ENCODE measurements around the gene LGI2. TPM values are rescaled to one million over a fixed set of nuclear protein-coding genes. Genes with fewer than 3 reads are reported as not detected.

Gene LGI2
- total and polyA plus RNA-seq, 9 of the 15 experiments (the other 6 are each of a cell fraction or from before 2014, with no cell fraction given) = 0.03 to 0.07 TPM; not detected in 7

DNA sequence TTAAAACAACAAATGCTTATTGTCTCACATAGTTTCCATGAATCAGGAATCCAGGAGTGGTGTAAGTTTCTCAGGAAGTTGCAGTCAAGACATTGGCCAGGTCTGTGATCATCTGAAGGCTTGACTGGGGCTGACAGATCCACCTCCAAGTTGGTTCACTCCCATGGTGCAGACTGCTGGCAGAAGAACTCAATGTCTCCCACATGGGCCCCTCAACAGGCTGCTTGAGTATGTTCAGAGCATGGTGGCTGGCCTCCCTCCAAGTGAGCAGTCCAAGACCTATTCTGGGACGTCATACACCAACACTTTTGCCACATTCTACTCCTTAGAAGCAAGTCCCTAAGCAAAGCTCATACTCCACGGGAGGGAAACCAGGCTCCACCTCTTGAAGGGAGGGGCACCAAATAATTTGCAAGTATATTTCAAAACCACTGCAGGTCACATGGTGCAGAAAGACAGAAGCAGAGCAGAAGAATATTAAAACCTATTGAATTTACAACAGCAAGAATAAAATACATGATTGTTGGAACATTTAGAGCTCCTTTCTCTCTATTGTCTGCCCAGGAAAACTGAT is 35.3 kb downstream of the LGI2 start:
- WGBS (ENCODE audit: insufficient coverage, low coverage, missing lambda C conversion rate) = 0% methylated on average over 2 of the region's 2 CpGs
- FAIRE-seq = no peak
- ATAC-seq = no peak
- Histone ChIP-seq H3K79me2 (ENCODE audit: control insufficient read depth, insufficient read depth, low read length) (no peaks in the 10 kb centered on the region), H3K9me1 (ENCODE audit: control insufficient read depth, insufficient read depth, low read length) (no peaks in the 10 kb centered on the region), H2AFZ (ENCODE audit: low read depth, low read length) (no peak overlapping the region), H3K9me3 (replicated peaks; ENCODE audit: control insufficient read depth, insufficient read depth, low read depth, low read length) (no peaks in the 10 kb centered on the region), H3K36me3 (ENCODE audit: control insufficient read depth, insufficient read depth, low read length) (no peaks in the 10 kb centered on the region), H3K4me2 (ENCODE audit: insufficient read depth, low read length) (no peak overlapping the region), H3K27ac (ENCODE audit: extremely low read depth, low read depth, low read length) (no peak overlapping the region), H3K27me3 (ENCODE audit: control insufficient read depth in 2 of 2, insufficient read depth in 2 of 2, low read length in 2 of 2) (peaks cover 0 to 2% of the 10 kb centered on the region in 2 experiments; a peak in 1 of 5 replicates), H4K20me1 (replicated peaks; ENCODE audit: control insufficient read depth, insufficient read depth, low read length) (no peaks in the 10 kb centered on the region), H3K4me1 (replicated peaks in 1 of 2; ENCODE audit: control insufficient read depth in 2 of 2, insufficient read depth in 2 of 2, low read length in 2 of 2) (no peaks in the 10 kb centered on the region), H3K9ac (ENCODE audit: insufficient read depth in 1 of 2, low read depth in 2 of 2, low read length in 2 of 2) (no peak overlapping the region), H3K4me3 (no peak overlapping the region)
- intact Hi-C loops (cut with micrococcal nuclease) = no loop called here
- in situ Hi-C loops (cut with MboI) = no loop called here
- no TSS peak for BruUV-seq (replicated peaks)
- TF ChIP-seq, protein P1, sequence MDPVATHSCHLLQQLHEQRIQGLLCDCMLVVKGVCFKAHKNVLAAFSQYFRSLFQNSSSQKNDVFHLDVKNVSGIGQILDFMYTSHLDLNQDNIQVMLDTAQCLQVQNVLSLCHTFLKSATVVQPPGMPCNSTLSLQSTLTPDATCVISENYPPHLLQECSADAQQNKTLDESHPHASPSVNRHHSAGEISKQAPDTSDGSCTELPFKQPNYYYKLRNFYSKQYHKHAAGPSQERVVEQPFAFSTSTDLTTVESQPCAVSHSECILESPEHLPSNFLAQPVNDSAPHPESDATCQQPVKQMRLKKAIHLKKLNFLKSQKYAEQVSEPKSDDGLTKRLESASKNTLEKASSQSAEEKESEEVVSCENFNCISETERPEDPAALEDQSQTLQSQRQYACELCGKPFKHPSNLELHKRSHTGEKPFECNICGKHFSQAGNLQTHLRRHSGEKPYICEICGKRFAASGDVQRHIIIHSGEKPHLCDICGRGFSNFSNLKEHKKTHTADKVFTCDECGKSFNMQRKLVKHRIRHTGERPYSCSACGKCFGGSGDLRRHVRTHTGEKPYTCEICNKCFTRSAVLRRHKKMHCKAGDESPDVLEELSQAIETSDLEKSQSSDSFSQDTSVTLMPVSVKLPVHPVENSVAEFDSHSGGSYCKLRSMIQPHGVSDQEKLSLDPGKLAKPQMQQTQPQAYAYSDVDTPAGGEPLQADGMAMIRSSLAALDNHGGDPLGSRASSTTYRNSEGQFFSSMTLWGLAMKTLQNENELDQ (CRISPR knock-in tag; IDR thresholded peaks at IDR 0.05; ENCODE audit: borderline replicate concordance) = no peak
- TF ChIP-seq, protein P2, sequence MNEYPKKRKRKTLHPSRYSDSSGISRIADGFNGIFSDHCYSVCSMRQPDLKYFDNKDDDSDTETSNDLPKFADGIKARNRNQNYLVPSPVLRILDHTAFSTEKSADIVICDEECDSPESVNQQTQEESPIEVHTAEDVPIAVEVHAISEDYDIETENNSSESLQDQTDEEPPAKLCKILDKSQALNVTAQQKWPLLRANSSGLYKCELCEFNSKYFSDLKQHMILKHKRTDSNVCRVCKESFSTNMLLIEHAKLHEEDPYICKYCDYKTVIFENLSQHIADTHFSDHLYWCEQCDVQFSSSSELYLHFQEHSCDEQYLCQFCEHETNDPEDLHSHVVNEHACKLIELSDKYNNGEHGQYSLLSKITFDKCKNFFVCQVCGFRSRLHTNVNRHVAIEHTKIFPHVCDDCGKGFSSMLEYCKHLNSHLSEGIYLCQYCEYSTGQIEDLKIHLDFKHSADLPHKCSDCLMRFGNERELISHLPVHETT (CRISPR knock-in tag; conservative IDR thresholded peaks at IDR 0.05 in 1 of 2, IDR thresholded peaks at IDR 0.05 in 1 of 2) = no peak
- TF ChIP-seq EWSR1 (IDR thresholded peaks at IDR 0.05; ENCODE audit: borderline replicate concordance, low read depth, partially characterized antibody) (no peak), ZZZ3 (IDR thresholded peaks at IDR 0.05) (no peak), SMAD1 (IDR thresholded peaks at IDR 0.05; ENCODE audit: low read depth, low read length, partially characterized antibody) (no peak), RUNX1 (IDR thresholded peaks at IDR 0.05; ENCODE audit: low read depth) (no peak), HCFC1 (IDR thresholded peaks at IDR 0.05; ENCODE audit: low read depth, low read length) (no peak), ZNF174 (CRISPR knock-in tag; IDR thresholded peaks at IDR 0.05) (no peak)
- TF ChIP-seq, protein P3, sequence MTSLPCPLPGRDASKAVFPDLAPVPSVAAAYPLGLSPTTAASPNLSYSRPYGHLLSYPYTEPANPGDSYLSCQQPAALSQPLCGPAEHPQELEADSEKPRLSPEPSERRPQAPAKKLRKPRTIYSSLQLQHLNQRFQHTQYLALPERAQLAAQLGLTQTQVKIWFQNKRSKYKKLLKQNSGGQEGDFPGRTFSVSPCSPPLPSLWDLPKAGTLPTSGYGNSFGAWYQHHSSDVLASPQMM (CRISPR knock-in tag; IDR thresholded peaks at IDR 0.05) = no peak
- TF ChIP-seq, protein P4, sequence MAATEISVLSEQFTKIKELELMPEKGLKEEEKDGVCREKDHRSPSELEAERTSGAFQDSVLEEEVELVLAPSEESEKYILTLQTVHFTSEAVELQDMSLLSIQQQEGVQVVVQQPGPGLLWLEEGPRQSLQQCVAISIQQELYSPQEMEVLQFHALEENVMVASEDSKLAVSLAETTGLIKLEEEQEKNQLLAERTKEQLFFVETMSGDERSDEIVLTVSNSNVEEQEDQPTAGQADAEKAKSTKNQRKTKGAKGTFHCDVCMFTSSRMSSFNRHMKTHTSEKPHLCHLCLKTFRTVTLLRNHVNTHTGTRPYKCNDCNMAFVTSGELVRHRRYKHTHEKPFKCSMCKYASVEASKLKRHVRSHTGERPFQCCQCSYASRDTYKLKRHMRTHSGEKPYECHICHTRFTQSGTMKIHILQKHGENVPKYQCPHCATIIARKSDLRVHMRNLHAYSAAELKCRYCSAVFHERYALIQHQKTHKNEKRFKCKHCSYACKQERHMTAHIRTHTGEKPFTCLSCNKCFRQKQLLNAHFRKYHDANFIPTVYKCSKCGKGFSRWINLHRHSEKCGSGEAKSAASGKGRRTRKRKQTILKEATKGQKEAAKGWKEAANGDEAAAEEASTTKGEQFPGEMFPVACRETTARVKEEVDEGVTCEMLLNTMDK (IDR thresholded peaks at IDR 0.05; ENCODE audit: borderline replicate concordance, insufficient read depth, low read depth, low read length, poor library complexity, severe bottlenecking) = no peak
- DNase-seq (ENCODE audit: extremely low read depth in 1 of 4, low spot score in 3 of 4) = no peak
- CTCF ChIA-PET (ENCODE audit: low intra/inter-chr PET ratio) = no interaction called here
- POLR2A ChIA-PET = no interaction called here
